ENCODE results near the gene MTM1. TPM values are rescaled to one million over a fixed set of nuclear protein-coding genes. Genes with fewer than 3 reads are reported as not detected.
A peak's percentile ranks its signal among the peaks of the same experiment; 100 is the strongest.

Gene MTM1
- total RNA-seq, 1 donor, result 9.8 TPM

DNA sequence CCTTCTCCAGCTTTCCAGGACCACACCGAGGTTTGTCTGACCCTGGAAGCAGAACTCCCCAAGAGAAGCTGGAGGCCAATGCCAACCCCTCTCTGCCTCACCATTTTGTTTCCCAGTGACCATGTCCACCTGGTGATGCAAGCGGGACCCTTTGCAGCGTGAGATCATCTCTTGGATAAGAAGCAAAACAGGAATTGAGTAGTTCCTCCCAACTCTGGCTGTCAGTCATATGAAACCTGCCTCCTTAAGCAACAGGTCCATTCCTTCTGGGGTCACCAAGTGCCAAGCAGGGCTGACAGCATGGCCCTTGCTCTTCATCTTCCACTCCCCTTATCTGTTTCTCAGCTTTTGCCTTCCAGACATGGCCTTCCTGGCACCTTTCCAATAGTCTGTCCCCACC is 41.3 kb upstream of the MTM1 start:
- Histone ChIP-seq H4K20me1 (ENCODE audit: insufficient read depth, low read length) (no peaks in the 10 kb centered on the region), H3K4me2 (ENCODE audit: insufficient read depth, low read length) (no peak overlapping the region), H3K4me1 (ENCODE audit: insufficient read depth, low read length) (no peaks in the 10 kb centered on the region), H3K79me2 (ENCODE audit: insufficient read depth, low read length) (no peaks in the 10 kb centered on the region), H3K27me3 (ENCODE audit: insufficient read depth, low read length) (no peaks in the 10 kb centered on the region), H2AFZ (ENCODE audit: low read length) (no peak overlapping the region), H3K27ac (ENCODE audit: low read depth, low read length) (no peak overlapping the region), H3K9me3 (ENCODE audit: low read depth, low read length) (no peaks in the 10 kb centered on the region), H3K36me3 (ENCODE audit: insufficient read depth, low read length) (no peaks in the 10 kb centered on the region), H3K4me3 (ENCODE audit: insufficient read depth, low read length) (no peak overlapping the region)
- TF ChIP-seq CTCF (IDR thresholded peaks at IDR 0.05; ENCODE audit: extremely low read depth, low read depth, low read length), result no peak
- no peak for DNase-seq (ENCODE audit: insufficient read length, low spot score, missing footprints)

DNA sequence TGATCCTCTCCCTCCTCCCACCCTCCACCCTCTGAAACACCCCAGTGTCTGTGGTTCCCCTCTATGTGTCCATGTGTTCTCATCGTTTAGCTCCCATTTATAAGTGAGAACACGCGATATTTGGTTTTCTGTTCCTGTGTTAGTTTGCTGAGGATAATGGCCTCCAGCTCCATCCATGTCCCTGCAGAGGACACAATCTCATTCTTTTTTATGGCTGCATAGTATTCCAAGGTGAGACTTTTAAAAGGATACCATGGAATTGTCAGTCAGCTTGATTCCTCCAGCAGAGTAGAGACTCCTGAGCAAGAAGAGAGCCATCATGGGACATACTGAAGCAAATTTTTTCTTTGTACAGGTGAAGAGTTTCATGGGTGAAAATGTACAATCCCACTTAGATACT is 38.8 kb upstream of the MTM1 start:
- Histone ChIP-seq H3K4me1 (ENCODE audit: insufficient read depth, low read length) (no peaks in the 10 kb centered on the region), H3K4me3 (ENCODE audit: insufficient read depth, low read length) (no peak overlapping the region), H3K79me2 (ENCODE audit: insufficient read depth, low read length) (no peaks in the 10 kb centered on the region), H2AFZ (ENCODE audit: low read length) (no peak overlapping the region), H3K27me3 (ENCODE audit: insufficient read depth, low read length) (no peaks in the 10 kb centered on the region), H3K9me3 (ENCODE audit: low read depth, low read length) (no peaks in the 10 kb centered on the region), H3K4me2 (ENCODE audit: insufficient read depth, low read length) (no peak overlapping the region), H4K20me1 (ENCODE audit: insufficient read depth, low read length) (no peaks in the 10 kb centered on the region), H3K27ac (ENCODE audit: low read depth, low read length) (no peak overlapping the region), H3K36me3 (ENCODE audit: insufficient read depth, low read length) (no peaks in the 10 kb centered on the region)
- DNase-seq (ENCODE audit: insufficient read length, low spot score, missing footprints), result no peak
- no peak for TF ChIP-seq CTCF (IDR thresholded peaks at IDR 0.05; ENCODE audit: extremely low read depth, low read depth, low read length)

GRCh38 chrX:150530821-150531220 is 37.6 kb upstream of the MTM1 start:
- Histone ChIP-seq H3K27ac (ENCODE audit: low read depth, low read length) (no peak overlapping the region), H3K27me3 (ENCODE audit: insufficient read depth, low read length) (no peaks in the 10 kb centered on the region), H3K4me1 (ENCODE audit: insufficient read depth, low read length) (no peaks in the 10 kb centered on the region), H3K79me2 (ENCODE audit: insufficient read depth, low read length) (no peaks in the 10 kb centered on the region), H3K4me3 (ENCODE audit: insufficient read depth, low read length) (no peak overlapping the region), H3K9me3 (ENCODE audit: low read depth, low read length) (no peaks in the 10 kb centered on the region), H3K36me3 (ENCODE audit: insufficient read depth, low read length) (no peaks in the 10 kb centered on the region), H4K20me1 (ENCODE audit: insufficient read depth, low read length) (no peaks in the 10 kb centered on the region), H3K4me2 (ENCODE audit: insufficient read depth, low read length) (no peak overlapping the region), H2AFZ (ENCODE audit: low read length) (no peak overlapping the region)
- DNase-seq (ENCODE audit: insufficient read length, low spot score, missing footprints), result no peak
- no peak for TF ChIP-seq CTCF (IDR thresholded peaks at IDR 0.05; ENCODE audit: extremely low read depth, low read depth, low read length)

DNA sequence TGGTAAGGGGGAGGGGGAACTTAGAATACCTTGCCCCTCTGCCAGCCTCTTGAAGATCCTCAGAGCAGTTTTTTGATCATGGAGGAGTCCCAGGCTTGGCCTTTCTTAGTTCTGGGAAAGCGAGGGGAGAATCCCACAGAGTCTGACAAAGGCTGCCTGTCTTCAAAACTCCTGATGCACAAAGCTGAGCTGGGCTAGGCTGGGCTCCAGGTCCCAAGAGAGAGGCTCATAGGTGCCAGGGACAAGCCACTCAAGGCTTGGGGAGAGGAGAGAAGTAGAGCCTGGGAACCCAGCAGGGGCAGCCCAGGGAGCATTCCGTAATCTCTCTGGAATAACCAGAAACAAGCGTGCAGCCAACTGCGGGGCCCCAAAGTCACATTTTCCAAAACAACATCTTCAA is 37.0 kb upstream of the MTM1 start:
- Histone ChIP-seq H3K79me2 (ENCODE audit: insufficient read depth, low read length) (no peaks in the 10 kb centered on the region), H3K9me3 (ENCODE audit: low read depth, low read length) (no peaks in the 10 kb centered on the region), H3K4me3 (ENCODE audit: insufficient read depth, low read length) (no peak overlapping the region), H2AFZ (ENCODE audit: low read length) (no peak overlapping the region), H3K4me1 (ENCODE audit: insufficient read depth, low read length) (no peaks in the 10 kb centered on the region), H3K4me2 (ENCODE audit: insufficient read depth, low read length) (no peak overlapping the region), H3K27ac (ENCODE audit: low read depth, low read length) (no peak overlapping the region), H4K20me1 (ENCODE audit: insufficient read depth, low read length) (no peaks in the 10 kb centered on the region), H3K27me3 (ENCODE audit: insufficient read depth, low read length) (no peaks in the 10 kb centered on the region), H3K36me3 (ENCODE audit: insufficient read depth, low read length) (no peaks in the 10 kb centered on the region)
- DNase-seq (ENCODE audit: insufficient read length, low spot score, missing footprints), result peak; percentile 29
- no peak for TF ChIP-seq CTCF (IDR thresholded peaks at IDR 0.05; ENCODE audit: extremely low read depth, low read depth, low read length)
